Dermis microvascular lymphatic vessel endothelial cell (primary cell): ENCODE measurements around the gene HAUS2. TPM values are rescaled to one million over a fixed set of nuclear protein-coding genes. Genes with fewer than 3 reads are reported as not detected.
A peak's percentile ranks its signal among the peaks of the same experiment; 100 is the strongest.

Experiments
- DNase-seq, 2 donors: peaks; one replicate each; pipeline versions ENCODE4 v3.0.0 to v3.0.0-alpha.2; 2010; ENCODE audit warnings: low read depth in 2 of 2
- total RNA-seq: library from RNA; depleted of rRNA; stranded (reverse); fragments of >200 nt; gene quantifications from 2 replicates; pipeline ENCODE4 v1.2.1, GENCODE V29; 2014

Gene HAUS2
- total RNA-seq, 1 donor from 2014 or later: 26.8 TPM

DNA sequence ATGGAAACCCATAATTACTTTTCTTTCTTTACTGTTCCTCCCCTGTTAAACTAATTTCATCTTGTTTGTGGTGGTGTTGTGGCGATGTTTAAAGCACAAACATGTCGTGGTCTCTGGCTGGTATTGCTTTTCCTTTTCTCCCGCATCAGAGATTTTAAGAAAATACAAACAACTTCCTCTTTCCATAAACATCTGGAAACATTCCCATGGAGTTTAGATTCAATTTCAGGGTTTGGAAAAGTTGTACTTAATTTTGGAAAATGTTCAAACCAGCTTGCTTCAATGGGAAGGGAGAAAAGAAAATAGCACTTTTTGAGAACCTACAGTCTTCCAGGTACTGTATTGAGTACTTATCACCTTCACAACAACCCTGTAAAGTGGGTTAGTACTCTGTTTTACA, 57.2 kb downstream of the HAUS2 start:
- no peak for DNase-seq

DNA sequence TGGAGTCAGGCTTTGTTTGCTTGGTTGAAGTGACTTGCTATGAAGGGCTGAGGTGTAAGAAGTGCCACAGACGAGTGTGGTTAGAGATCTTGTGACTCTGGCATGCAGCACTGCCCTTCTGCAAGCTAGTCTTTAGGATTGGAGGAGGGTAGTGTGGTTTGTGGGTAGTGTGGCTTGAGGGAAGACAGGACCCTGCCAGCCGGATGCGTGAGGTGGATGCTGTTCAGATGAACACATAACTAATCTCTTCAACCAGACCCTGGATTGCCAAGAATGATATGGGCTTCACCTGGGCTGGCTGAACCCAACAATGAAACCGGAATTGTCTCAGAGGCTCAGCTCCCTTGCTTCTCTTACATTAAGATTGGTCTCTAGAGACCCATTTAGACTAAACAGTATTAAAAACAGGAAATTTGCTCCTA, 59.5 kb downstream of the HAUS2 start:
- peak in 1 of 2 donors; percentile 88 for DNase-seq

GRCh38 chr15:42608752-42609488, 60.3 kb downstream of the HAUS2 start:
- no peak for DNase-seq

GRCh38 chr15:42611532-42611931, 62.9 kb downstream of the HAUS2 start:
- peak; percentile 80 to 87 for DNase-seq

DNA sequence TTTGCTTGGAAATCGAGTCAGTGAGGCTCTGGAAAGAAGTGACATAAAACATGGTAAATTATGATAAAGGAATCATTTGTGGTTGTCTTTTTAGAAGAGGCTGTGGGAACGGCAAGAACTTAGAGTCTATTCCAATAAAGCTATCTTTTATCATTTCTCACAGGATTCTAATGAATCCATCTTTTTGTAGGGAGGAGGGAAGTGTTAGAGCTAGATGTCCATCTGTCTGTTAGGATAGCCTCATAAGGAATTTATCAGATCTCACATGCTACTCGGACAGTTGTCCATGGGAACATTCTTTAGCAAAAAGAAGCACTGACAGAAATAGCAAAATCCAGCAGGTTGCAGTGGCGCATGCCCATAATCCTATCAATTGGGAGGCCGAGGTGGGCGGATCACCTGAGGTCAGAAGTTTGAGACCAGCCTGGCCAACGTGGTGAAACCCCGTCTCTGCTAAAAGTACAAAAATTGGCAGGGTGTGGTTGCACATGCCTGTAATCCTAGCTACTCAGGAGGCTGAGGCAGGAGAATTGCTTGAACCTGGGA, 63.8 kb downstream of the HAUS2 start:
- no peak for DNase-seq

GRCh38 chr15:42616107-42616506, 67.5 kb downstream of the HAUS2 start:
- no peak for DNase-seq

Other genes starting within 250 kb of the HAUS2 start
- 0.13 and 0.76 TPM in 2 replicates for gene CAPN3, start 189.3 kb upstream of the HAUS2 start, total RNA-seq
- gene ZNF106, start 57.7 kb upstream of the HAUS2 start, total RNA-seq: 30.5 and 30.6 TPM in 2 replicates
- gene SNAP23, start 53.2 kb upstream of the HAUS2 start, total RNA-seq: 149 and 154 TPM in 2 replicates
- gene LRRC57, start within 50 bp of the HAUS2 start, total RNA-seq: 12.2 and 16.6 TPM in 2 replicates
- gene STARD9, start 26.8 kb downstream of the HAUS2 start, total RNA-seq: 4.0 and 8.0 TPM in 2 replicates
- 7.4 and 9.2 TPM in 2 replicates for gene CDAN1, start 188.3 kb downstream of the HAUS2 start, total RNA-seq